ENCODE data around the gene PLA2G6.
"Not testable (repeated sequence)": the region's sequence is repeated elsewhere in the genome, so short reads cannot be mapped to it uniquely, and the experiment has no call there.

PLA2G6 gene

GRCh38 chr22:38082986-38083710 is 98.5 kb downstream of the PLA2G6 start:
- no peak for DNase-seq (ENCODE audit: low spot score)

- DNase-seq (ENCODE audit: low spot score), result no peak
Measured at GRCh38 chr22:38081941-38082828, 99.4 kb downstream of the PLA2G6 start.

DNA sequence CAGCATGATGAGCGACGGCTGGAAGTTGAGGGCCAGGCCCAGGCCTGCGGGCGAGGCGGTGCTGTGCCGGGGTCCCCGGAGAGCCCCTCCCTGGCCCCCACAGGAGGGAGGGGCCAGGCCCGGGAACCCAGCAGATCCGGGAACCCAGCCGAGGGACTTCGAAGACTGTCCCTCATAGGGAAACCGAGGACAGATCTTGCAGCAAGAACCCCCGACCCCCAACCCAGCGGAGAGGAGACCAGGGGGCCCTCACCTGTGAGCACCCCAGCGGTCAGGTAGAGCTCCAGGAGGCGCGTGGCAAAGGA is 100.0 kb downstream of the PLA2G6 start:
- no peak for DNase-seq (ENCODE audit: low spot score)

- peak; percentile 37 for DNase-seq (ENCODE audit: low spot score)
Measured at GRCh38 chr22:38080850-38081635, 100.6 kb downstream of the PLA2G6 start.

GRCh38 chr22:38080474-38080849 is 101.2 kb downstream of the PLA2G6 start:
- no peak for DNase-seq (ENCODE audit: low spot score)

DNA sequence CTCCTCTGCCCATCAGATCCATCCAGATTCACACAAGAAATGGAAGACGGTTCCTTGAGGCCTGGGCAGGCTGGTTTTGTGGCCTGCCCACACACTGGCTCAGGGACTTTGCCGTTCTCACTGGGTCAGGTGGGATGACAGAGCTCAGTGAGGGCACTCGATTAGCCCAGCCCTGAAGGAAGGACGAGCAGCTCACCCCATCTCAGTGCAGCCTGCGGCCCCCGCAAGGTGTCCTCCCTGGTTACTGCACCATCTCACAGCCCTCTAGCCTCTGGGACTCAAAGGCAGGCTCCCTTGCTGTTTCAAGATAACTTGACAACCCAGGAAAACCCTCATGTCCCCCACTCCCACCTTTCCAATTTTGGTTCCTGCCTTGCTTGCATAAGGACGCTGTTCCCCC is 101.8 kb downstream of the PLA2G6 start:
- no peak for DNase-seq (ENCODE audit: low spot score)

DNA sequence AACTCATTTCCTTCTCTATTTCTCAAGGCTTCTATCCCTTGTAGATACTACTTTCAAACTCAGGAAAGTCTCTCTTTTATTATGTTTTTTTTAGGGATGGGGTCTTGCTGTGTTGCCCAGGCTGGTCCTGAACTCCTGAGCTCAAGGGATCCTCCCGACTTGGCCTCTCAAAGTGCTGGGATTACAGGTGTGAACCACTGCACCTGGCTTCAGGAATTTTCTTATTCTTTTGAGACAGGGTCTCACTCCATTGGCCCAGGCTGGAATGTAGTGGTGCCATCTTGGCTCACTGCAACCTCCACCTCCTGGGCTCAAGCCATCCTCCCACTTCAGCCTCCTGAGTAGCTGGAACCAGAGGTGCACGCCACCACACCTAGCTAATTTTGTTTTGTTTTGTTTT is 102.4 kb downstream of the PLA2G6 start:
- DNase-seq (ENCODE audit: low spot score), result not testable (repeated sequence)

DNA sequence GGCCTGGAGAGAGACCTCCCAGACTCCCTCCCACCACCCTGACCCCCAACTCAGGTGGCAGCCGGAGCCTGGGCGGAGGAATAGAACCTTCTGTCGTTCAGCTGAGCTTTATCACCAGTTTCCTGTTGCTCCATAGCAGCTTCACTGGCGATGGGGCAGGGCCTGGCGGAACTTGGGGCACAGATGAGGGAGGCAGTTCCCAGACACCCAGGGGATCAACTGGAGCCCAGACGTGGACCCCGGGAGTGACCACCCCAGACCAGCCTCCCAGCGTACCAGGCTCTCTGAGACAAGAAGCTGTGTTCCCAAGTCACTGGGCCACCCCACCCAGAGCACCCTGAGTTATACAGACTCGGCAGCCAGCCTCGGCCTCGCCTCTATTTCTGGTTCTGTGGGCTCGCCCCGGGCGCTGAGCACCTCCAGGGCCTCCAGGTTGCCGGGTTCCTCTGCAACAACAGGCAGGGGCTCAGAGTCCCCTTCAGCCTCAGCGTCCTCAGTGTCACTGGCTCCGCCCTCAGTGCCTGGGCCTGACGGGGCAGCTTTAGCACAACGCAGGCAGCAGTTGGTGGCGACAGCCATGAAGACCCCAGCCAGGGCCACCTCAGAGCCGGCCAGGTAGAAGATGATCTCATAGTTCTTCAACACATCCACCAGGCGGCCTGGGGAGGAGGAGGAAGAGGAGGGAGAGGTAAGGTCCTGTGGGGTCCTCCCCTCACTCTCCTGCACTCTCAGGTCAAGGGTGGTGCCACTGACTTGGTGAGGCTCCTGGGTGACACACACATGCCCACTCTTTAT is 103.4 kb downstream of the PLA2G6 start:
- no peak for DNase-seq (ENCODE audit: low spot score)

- DNase-seq (ENCODE audit: low spot score), result no peak
Measured at GRCh38 chr22:38077595-38077994, 104.0 kb downstream of the PLA2G6 start.

GRCh38 chr22:38077096-38077495 is 104.5 kb downstream of the PLA2G6 start:
- no peak for DNase-seq (ENCODE audit: low spot score)

DNA sequence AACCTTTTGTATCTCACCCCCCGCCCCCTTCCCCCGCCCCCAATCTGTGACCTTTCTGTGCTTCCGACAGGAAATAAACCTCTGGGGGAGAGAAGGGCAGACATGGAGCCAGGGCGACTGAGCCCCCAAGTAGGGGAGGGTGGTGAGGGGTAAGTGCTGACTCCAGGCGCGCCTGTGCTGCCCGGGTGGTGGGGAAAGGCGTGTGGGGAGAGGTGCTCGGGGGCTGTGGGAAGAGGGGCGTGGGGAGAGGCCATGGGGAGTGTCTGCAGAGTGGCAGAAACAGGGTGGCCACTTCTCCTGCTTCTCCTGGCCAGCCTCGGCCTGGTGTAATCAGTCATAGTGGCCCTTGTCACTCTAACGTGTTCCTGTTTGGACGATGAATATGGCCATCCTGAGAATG is 105.7 kb downstream of the PLA2G6 start:
- no peak for DNase-seq (ENCODE audit: low spot score)

- no peak for DNase-seq (ENCODE audit: low spot score)
Measured at GRCh38 chr22:38075105-38075825, 106.4 kb downstream of the PLA2G6 start.

- DNase-seq (ENCODE audit: low spot score), result no peak
Measured at GRCh38 chr22:38074181-38075104, 107.2 kb downstream of the PLA2G6 start.

DNA sequence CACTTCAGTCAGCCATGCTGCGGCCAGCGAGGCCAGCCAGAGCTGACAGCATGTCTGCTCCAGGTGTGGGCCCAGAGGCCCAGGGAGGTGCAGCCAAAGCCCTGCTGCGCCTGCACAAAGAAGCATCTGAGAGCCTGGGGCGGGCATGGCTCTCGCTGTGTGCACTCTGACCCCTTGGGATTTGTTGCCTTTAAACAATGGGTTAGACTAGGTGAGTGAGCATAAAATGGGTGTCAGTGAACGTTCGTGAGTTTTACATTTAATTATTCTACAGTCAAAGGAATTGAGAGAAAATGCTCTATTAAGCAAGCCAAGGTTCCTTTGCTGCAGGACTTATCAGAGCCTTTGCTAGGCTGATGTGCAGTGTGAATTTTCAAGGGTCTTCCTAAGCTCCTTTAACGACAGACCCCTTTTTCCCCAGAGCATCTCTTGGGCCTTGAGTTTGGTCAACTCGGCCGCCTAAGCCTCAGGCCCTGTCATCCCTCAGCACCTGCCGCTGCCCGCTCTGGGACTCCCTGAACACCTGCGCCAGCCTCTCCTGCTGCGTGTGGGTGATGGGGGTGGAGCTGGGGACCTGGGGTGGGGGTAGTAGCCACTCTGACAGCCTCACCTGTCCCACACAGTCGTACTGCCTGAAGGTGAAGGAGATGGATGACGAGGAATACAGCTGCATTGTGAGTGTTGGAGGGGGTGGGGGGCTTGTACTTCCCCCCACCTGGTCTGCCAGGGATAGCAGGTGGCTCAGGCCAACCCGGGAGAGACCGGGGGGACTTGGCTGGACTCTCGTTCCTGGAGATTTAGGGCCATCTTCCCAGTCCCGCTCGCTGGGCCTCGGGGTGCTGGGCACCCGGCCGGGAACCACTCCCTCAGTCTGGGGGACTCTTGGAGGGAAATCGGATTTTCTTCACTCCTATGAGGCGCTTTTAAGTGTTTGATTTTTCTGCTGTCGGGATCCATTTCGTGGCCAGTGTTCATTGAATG is 108.2 kb downstream of the PLA2G6 start:
- no peak for DNase-seq (ENCODE audit: low spot score)

- DNase-seq (ENCODE audit: low spot score), result no peak
Measured at GRCh38 chr22:38072322-38073149, 109.1 kb downstream of the PLA2G6 start.

GRCh38 chr22:38071421-38072321 is 110.0 kb downstream of the PLA2G6 start:
- DNase-seq (ENCODE audit: low spot score), result no peak

Measured in SW480 (cell line).